Sigmoid colon (tissue), 7 donors: ENCODE results near the gene ATRAID. TPM values are rescaled to one million over a fixed set of nuclear protein-coding genes. Genes with fewer than 3 reads are reported as not detected.

Experiments
- DNase-seq: peaks from one replicate; pipeline ENCODE4 v3.0.0-alpha.2; 2019
- H3K27ac ChIP-seq, 4 donors: fragments of 200-600 bp; sonication (generic); one replicate each; pipeline ENCODE4 v1.5.1; 2016 to 2019; ENCODE audit warnings: mild to moderate bottlenecking in 1 of 4
- H3K27me3 ChIP-seq, 3 donors: fragments of 200-600 bp; sonication (generic); one replicate each; pipeline ENCODE4 v1.5.1; 2019; ENCODE audit warnings: mild to moderate bottlenecking in 1 of 3
- H3K36me3 ChIP-seq, 4 donors: fragments of 200-600 bp; sonication (generic); one replicate each; pipeline ENCODE4 v1.5.1; 2016 to 2019
- H3K4me1 ChIP-seq, 4 donors: fragments of 200-600 bp; sonication (generic); one replicate each; pipeline ENCODE4 v1.5.1; 2017 to 2019
- H3K4me3 ChIP-seq, 4 donors: fragments of 200-600 bp; sonication (generic); one replicate each; pipeline ENCODE4 v1.5.1; 2017 to 2019; ENCODE audit warnings: mild to moderate bottlenecking in 2 of 4, moderate library complexity in 1 of 4
- H3K9me3 ChIP-seq, 4 donors: fragments of 200-600 bp in 3 of 4; sonication (generic) in 3 of 4; one replicate each; pipeline versions ENCODE4 v1.5.1 to v1.6.1; 2013 to 2019
- EP300 ChIP-seq, 4 donors: sonication (generic); formaldehyde crosslinking; IDR thresholded peaks; one replicate each; pipeline ENCODE4 v1.6.1; 2017; ENCODE audit warnings: antibody characterized with exemption in 4 of 4
- POLR2A ChIP-seq, 2 donors: fragments of 450-650 bp; IDR thresholded peaks; one replicate each; pipeline ENCODE4 v1.6.1; 2016; ENCODE audit warnings: antibody characterized with exemption in 2 of 2, mild to moderate bottlenecking in 2 of 2, moderate library complexity in 2 of 2
- POLR2AphosphoS5 ChIP-seq, 4 donors: sonication (generic); formaldehyde crosslinking; IDR thresholded peaks; one replicate each; pipeline ENCODE4 v1.6.1; 2017; ENCODE audit warnings: antibody characterized with exemption in 4 of 4
- WGBS, 2 donors: extraction: QIAGEN DNeasy Blood & Tissue Kit; methylation state at CpG; one replicate each; pipeline ENCODE4 v1.1.7; 2013; 5-methylcytosine and 5-hydroxymethylcytosine counted together
- intact Hi-C: fragments of 100-400 bp; cut with DNase I; formaldehyde crosslinking; loops from one replicate; pipeline ENCODE4 v1.15.1; 2023
- polyA plus RNA-seq, 3 donors: library from polyadenylated mRNA; stranded (reverse); fragments of 200-250 nt; gene quantifications; one replicate each; pipeline ENCODE4 v1.2.3, GENCODE V29; 2013
- total RNA-seq, 4 donors: library from RNA; depleted of rRNA; stranded (reverse); fragments of >200 nt; gene quantifications; one replicate each; pipeline ENCODE4 v1.1.0, GENCODE V29; 2016
- TF ChIP-seq, protein P1 (sequence below), 4 experiments: fragments of 450-650 bp in 3 of 4; fragments of 200-600 bp in 1 of 4; IDR thresholded peaks; one replicate each; pipeline ENCODE4 v1.5.1; 2016 to 2019; ENCODE audit warnings: antibody characterized with exemption in 4 of 4, mild to moderate bottlenecking in 3 of 4, moderate library complexity in 2 of 4
- donor health status: healthy with polysubstance abuse.
- donor health status: Bipolar disorder and iron deficiency.
- donor health status: healthy.

The ATRAID gene
- total and polyA plus RNA-seq, 7 donors, result 58.5 to 226 (median 128) TPM

DNA sequence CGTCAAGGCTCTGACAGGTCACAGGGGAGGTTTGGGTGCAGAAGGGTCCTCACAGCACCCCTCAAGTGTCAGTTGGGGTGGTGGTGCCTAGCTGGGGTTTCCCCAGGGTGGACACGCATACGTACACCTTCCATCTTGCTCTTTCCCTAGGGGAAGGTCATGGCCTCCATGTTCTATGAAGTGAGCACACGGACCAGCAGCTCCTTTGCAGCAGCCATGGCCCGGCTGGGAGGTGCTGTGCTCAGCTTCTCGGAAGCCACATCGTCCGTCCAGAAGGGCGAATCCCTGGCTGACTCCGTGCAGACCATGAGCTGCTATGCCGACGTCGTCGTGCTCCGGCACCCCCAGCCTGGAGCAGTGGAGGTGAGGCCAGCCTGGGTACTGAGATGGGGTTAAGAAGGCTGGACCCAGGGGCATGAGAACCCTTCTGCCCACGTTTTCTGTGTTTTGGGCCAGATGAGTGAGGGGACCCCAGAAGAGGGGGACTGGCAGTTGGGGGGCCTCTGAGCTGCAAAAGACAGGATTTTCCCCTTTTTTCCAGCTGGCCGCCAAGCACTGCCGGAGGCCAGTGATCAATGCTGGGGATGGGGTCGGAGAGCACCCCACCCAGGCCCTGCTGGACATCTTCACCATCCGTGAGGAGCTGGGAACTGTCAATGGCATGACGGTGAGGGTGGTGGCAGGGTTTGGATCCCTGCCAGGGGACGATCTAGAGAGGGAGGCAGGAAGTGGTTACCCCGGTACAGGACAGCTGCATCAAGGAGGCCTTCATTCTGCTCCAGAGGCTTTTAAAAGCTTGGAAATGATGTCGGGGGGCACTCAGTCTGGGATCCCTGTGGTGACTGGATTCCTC lies 30.1 kb downstream of the ATRAID start:
- no peak for DNase-seq
- Histone ChIP-seq H3K27ac (no peak overlapping the region), H3K9me3 (no peaks in the 10 kb centered on the region), H3K4me1 (no peaks in the 10 kb centered on the region), H3K4me3 (no peak overlapping the region), H3K36me3 (peaks cover 8 to 78% (median 55%) of the 10 kb centered on the region in 4 donors), H3K27me3 (no peaks in the 10 kb centered on the region)
- intact Hi-C loops, result no loop called here
- TF ChIP-seq POLR2A (IDR thresholded peaks at IDR 0.05) (no peak), POLR2AphosphoS5 (IDR thresholded peaks at IDR 0.05) (no peak)
- TF ChIP-seq, protein P1, sequence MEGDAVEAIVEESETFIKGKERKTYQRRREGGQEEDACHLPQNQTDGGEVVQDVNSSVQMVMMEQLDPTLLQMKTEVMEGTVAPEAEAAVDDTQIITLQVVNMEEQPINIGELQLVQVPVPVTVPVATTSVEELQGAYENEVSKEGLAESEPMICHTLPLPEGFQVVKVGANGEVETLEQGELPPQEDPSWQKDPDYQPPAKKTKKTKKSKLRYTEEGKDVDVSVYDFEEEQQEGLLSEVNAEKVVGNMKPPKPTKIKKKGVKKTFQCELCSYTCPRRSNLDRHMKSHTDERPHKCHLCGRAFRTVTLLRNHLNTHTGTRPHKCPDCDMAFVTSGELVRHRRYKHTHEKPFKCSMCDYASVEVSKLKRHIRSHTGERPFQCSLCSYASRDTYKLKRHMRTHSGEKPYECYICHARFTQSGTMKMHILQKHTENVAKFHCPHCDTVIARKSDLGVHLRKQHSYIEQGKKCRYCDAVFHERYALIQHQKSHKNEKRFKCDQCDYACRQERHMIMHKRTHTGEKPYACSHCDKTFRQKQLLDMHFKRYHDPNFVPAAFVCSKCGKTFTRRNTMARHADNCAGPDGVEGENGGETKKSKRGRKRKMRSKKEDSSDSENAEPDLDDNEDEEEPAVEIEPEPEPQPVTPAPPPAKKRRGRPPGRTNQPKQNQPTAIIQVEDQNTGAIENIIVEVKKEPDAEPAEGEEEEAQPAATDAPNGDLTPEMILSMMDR (IDR thresholded peaks at IDR 0.05), result no peak
- WGBS, 2 donors, result 83 to 89% methylated on average over 24 of the region's 24 CpGs

DNA sequence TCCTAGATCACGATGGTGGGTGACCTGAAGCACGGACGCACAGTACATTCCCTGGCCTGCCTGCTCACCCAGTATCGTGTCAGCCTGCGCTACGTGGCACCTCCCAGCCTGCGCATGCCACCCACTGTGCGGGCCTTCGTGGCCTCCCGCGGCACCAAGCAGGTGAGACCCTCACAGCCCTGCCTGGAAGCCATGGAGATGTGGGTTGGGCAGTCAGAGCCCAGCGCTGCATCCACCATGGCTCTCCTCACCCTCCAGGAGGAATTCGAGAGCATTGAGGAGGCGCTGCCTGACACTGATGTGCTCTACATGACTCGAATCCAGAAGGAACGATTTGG lies 30.7 kb downstream of the ATRAID start:
- Histone ChIP-seq H3K27ac (no peak overlapping the region), H3K4me1 (no peaks in the 10 kb centered on the region), H3K27me3 (no peaks in the 10 kb centered on the region), H3K4me3 (no peak overlapping the region), H3K36me3 (peaks cover 8 to 72% (median 49%) of the 10 kb centered on the region in 4 donors), H3K9me3 (no peaks in the 10 kb centered on the region)
- intact Hi-C loops, result no loop called here
- no peak for DNase-seq
- TF ChIP-seq, protein P1 (IDR thresholded peaks at IDR 0.05), result no peak
- no peak for TF ChIP-seq EP300 (IDR thresholded peaks at IDR 0.05)
- TF ChIP-seq POLR2AphosphoS5 (IDR thresholded peaks at IDR 0.05), result no peak
- TF ChIP-seq POLR2A (IDR thresholded peaks at IDR 0.05), result no peak
- 97 to 98% methylated on average over 16 of the region's 16 CpGs for WGBS, 2 donors

DNA sequence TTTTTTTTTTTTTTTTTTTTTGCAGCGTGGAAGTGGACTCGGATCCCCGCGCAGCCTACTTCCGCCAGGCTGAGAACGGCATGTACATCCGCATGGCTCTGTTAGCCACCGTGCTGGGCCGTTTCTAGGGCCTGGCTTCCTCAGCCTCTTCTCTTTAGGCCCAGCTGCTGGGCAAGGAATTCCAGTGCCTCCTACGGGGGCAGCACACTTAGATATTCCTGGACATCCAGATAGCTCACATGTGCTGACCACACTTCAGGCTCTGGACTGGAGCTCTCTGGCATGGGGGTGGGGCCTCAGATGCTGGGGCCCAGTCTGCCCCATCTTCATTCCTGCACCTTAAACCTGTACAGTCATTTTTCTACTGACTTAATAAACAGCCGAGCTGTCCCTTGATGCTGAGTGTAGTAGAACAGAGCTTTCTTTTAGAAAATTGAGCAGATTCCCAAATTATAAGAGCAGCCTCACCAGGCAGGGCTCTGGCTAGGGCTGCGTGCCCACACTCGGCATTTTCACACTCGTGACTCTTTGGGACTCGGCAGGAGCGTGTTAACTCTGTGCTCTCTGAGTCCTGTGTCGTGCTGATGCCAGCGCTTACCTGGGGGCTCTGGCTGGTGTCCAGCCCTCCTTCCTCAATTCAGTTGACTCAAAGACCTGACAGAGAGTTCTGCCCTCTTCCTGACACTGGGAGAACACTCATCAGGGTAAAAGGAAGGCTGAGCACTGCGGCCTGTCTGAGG lies 31.7 kb downstream of the ATRAID start:
- Histone ChIP-seq H3K4me3 (no peak overlapping the region), H3K9me3 (no peaks in the 10 kb centered on the region), H3K27ac (no peak overlapping the region), H3K36me3 (peaks cover under 1 to 62% (median 40%) of the 10 kb centered on the region in 4 donors), H3K4me1 (no peaks in the 10 kb centered on the region), H3K27me3 (no peaks in the 10 kb centered on the region)
- WGBS, 2 donors, result 91 to 93% methylated on average over 19 of the region's 19 CpGs
- intact Hi-C loops, result no loop called here
- no peak for TF ChIP-seq EP300 (IDR thresholded peaks at IDR 0.05)
- no peak for TF ChIP-seq POLR2AphosphoS5 (IDR thresholded peaks at IDR 0.05)
- TF ChIP-seq, protein P1 (IDR thresholded peaks at IDR 0.05), result no peak
- TF ChIP-seq POLR2A (IDR thresholded peaks at IDR 0.05), result no peak
- DNase-seq, result no peak

DNA sequence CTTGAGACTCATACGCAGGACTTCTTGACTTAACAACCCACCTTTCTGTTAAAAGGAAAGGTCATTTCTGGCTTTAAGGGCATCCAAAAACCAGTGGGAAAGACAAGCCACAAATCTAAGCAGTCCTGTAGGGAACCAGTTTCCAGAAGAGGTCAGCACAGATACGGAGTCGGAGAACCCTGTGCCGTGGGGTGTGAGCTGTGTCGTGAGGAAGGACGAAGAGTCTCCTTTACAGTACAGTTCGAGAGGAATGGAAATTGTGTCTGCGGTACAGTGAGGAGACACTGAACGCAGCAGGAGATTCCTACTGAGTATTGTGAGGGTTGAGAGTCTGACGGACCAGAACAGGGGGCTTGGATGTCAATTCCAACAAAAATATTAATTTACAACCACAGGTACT lies 33.3 kb downstream of the ATRAID start:
- H3K9me3 ChIP-seq, result no peaks in the 10 kb centered on the region
- intact Hi-C loops, result no loop called here
- H3K4me3 ChIP-seq, result no peak overlapping the region
- 80 to 83% methylated on average over 10 of the region's 10 CpGs for WGBS, 2 donors
- peaks cover 0 to 7% (median 3%) of the 10 kb centered on the region in 4 donors for H3K4me1 ChIP-seq
- peaks cover 0 to 46% (median 29%) of the 10 kb centered on the region in 4 donors for H3K36me3 ChIP-seq
- no peak for DNase-seq
- peaks cover 0 to 5% (median 0%) of the 10 kb centered on the region in 3 donors for H3K27me3 ChIP-seq
- H3K27ac ChIP-seq, result no peak overlapping the region
- TF ChIP-seq POLR2A (IDR thresholded peaks at IDR 0.05), result no peak
- TF ChIP-seq EP300 (IDR thresholded peaks at IDR 0.05), result no peak
- no peak for TF ChIP-seq POLR2AphosphoS5 (IDR thresholded peaks at IDR 0.05)
- TF ChIP-seq, protein P1 (IDR thresholded peaks at IDR 0.05), result no peak
